Loucy (cell line): ENCODE measurements around the gene UBE2G2.

Experiments used
- H2AFZ ChIP-seq: fragments of 200-600 bp; sonication (generic); 2 replicates; pipeline ENCODE4 v1.6.0; 2016; ENCODE audit warnings: antibody characterized with exemption, mild to moderate bottlenecking, low read length, moderate library complexity
- H3F3A ChIP-seq: fragments of 200-600 bp; 2 replicates; pipeline ENCODE4 v1.6.0; 2016; ENCODE audit warnings: antibody characterized with exemption, low read depth, mild to moderate bottlenecking
- H3K27me3 ChIP-seq: fragments of 200-600 bp; sonication (generic); 2 replicates; pipeline ENCODE4 v1.6.1; 2014; ENCODE audit warnings: low read length, mild to moderate bottlenecking; ENCODE audit not compliant: insufficient read depth, poor library complexity, severe bottlenecking
- H3K36me3 ChIP-seq: fragments of 200-600 bp; sonication (generic); 2 replicates; pipeline ENCODE4 v1.6.1; 2016; ENCODE audit warnings: low read length; ENCODE audit not compliant: insufficient read depth
- H3K4me1 ChIP-seq: fragments of 200-600 bp; sonication (generic); 2 replicates; pipeline ENCODE4 v1.5.1; 2014; ENCODE audit warnings: low read length, mild to moderate bottlenecking; ENCODE audit not compliant: insufficient read depth, poor library complexity, severe bottlenecking
- H3K4me2 ChIP-seq: fragments of 200-600 bp; sonication (generic); 2 replicates; pipeline ENCODE4 v1.6.0; 2014; ENCODE audit warnings: antibody characterized with exemption, low read length, low read depth, mild to moderate bottlenecking; ENCODE audit not compliant: poor library complexity, severe bottlenecking
- H3K4me3 ChIP-seq: fragments of 200-600 bp; sonication (generic); 2 replicates; pipeline ENCODE4 v1.5.1; 2014; ENCODE audit warnings: low read length, mild to moderate bottlenecking, mixed read lengths; ENCODE audit not compliant: poor library complexity, severe bottlenecking
- H3K79me2 ChIP-seq: fragments of 200-600 bp; sonication (generic); 2 replicates; pipeline ENCODE4 v1.6.1; 2014; ENCODE audit warnings: low read length; ENCODE audit not compliant: insufficient read depth
- H3K9ac ChIP-seq: fragments of 200-600 bp; sonication (generic); 2 replicates; pipeline ENCODE4 v1.6.0; 2014; ENCODE audit warnings: mild to moderate bottlenecking, low read depth, low read length, moderate library complexity; ENCODE audit not compliant: poor library complexity, severe bottlenecking
- H3K9me2 ChIP-seq: fragments of 200-600 bp; sonication (generic); replicated peaks from 2 replicates; pipeline ENCODE4 v1.6.1; 2016; ENCODE audit warnings: low read depth, low read length, mixed read lengths
- H3K9me3 ChIP-seq: fragments of 200-600 bp; sonication (generic); 2 replicates; pipeline ENCODE4 v1.6.1; 2014; ENCODE audit warnings: mild to moderate bottlenecking, antibody characterized with exemption, low read length, low read depth; ENCODE audit not compliant: insufficient read depth
- H4K20me1 ChIP-seq: fragments of 200-600 bp; sonication (generic); 2 replicates; pipeline ENCODE4 v1.6.0; 2014; ENCODE audit warnings: antibody characterized with exemption, low read length, mild to moderate bottlenecking; ENCODE audit not compliant: insufficient read depth, poor library complexity, severe bottlenecking
- CTCF ChIP-seq: fragments of 200-600 bp; sonication (generic); conservative IDR thresholded peaks from 2 replicates; pipeline ENCODE4 v1.5.1; 2014; ENCODE audit warnings: mild to moderate bottlenecking, antibody characterized with exemption, low read length
- EZH2phosphoT487 ChIP-seq: fragments of 200-600 bp; IDR thresholded peaks from 2 replicates; pipeline ENCODE4 v1.6.1; 2018; ENCODE audit warnings: antibody characterized with exemption, mild to moderate bottlenecking, moderate library complexity, borderline replicate concordance

UBE2G2 gene

GRCh38 chr21:44778983-44779382 is 22.6 kb downstream of the UBE2G2 start:
- Histone ChIP-seq H3K9ac (no peak overlapping the region), H4K20me1 (no peaks in the 10 kb centered on the region), H3K79me2 (peaks cover 12% of the 10 kb centered on the region)

GRCh38 chr21:44778499-44778911 is 23.1 kb downstream of the UBE2G2 start:
- Histone ChIP-seq H3K9me2 (no peaks in the 10 kb centered on the region), H3F3A (no peaks in the 10 kb centered on the region), H3K4me2 (no peak overlapping the region), H3K36me3 (peaks cover 49% of the 10 kb centered on the region; the same call in 1 of the 2 replicates), H4K20me1 (no peaks in the 10 kb centered on the region), H3K4me1 (no peaks in the 10 kb centered on the region), H3K4me3 (no peak overlapping the region), H2AFZ (no peak overlapping the region), H3K9me3 (no peaks in the 10 kb centered on the region), H3K79me2 (peaks cover 12% of the 10 kb centered on the region), H3K27me3 (no peaks in the 10 kb centered on the region), H3K9ac (no peak overlapping the region)
- no peak for TF ChIP-seq CTCF
- no peak for TF ChIP-seq EZH2phosphoT487

More at GRCh38 chr21:44778983-44779382, 22.6 kb downstream of the UBE2G2 start:
- Histone ChIP-seq H3K4me1 (no peaks in the 10 kb centered on the region), H3F3A (no peaks in the 10 kb centered on the region), H3K36me3 (peaks cover 45% of the 10 kb centered on the region; the same call in 1 of the 2 replicates), H3K27me3 (no peaks in the 10 kb centered on the region), H3K9me2 (no peaks in the 10 kb centered on the region), H3K9me3 (no peaks in the 10 kb centered on the region), H2AFZ (no peak overlapping the region), H3K4me2 (no peak overlapping the region), H3K4me3 (no peak overlapping the region)
- TF ChIP-seq EZH2phosphoT487 (no peak), CTCF (no peak)

- no peak overlapping the region for H2AFZ ChIP-seq
- peaks cover 12% of the 10 kb centered on the region for H3K79me2 ChIP-seq
- H3K9ac ChIP-seq = no peak overlapping the region
- no peaks in the 10 kb centered on the region for H3F3A ChIP-seq
- H4K20me1 ChIP-seq = no peaks in the 10 kb centered on the region
- no peaks in the 10 kb centered on the region for H3K9me3 ChIP-seq
- TF ChIP-seq EZH2phosphoT487 (no peak), CTCF (no peak)
- no peaks in the 10 kb centered on the region for H3K9me2 ChIP-seq
- no peaks in the 10 kb centered on the region for H3K27me3 ChIP-seq
- no peaks in the 10 kb centered on the region for H3K4me1 ChIP-seq
- peaks cover 49% of the 10 kb centered on the region; the same call in 1 of the 2 replicates for H3K36me3 ChIP-seq
- no peak overlapping the region for H3K4me2 ChIP-seq
- H3K4me3 ChIP-seq = no peak overlapping the region
These were observed 23.5 kb downstream of the UBE2G2 start for GRCh38 chr21:44778094-44778493.
